ENCODE results near the gene FILIP1L.

FILIP1L gene

GRCh38 chr3:100041328-100041749, 73.0 kb downstream of the FILIP1L start:
- Histone ChIP-seq H3K27me3 (ENCODE audit: insufficient read depth, low read depth) (0 out of 2 replicates have a peak, but pooled peaks cover 3% of the 10 kb centered on the region), H3K9ac (no peak overlapping the region), H4K20me1 (ENCODE audit: insufficient read depth) (no peaks in the 10 kb centered on the region), H3K4me2 (no peak overlapping the region), H3K36me3 (ENCODE audit: insufficient read depth) (no peaks in the 10 kb centered on the region), H2AFZ (ENCODE audit: low read depth) (no peak overlapping the region), H3K27ac (no peak overlapping the region), H3K4me1 (ENCODE audit: low read depth, poor library complexity, severe bottlenecking) (peaks cover 37% of the 10 kb centered on the region), H3K4me3 (IDR thresholded peaks at IDR 0.05; ENCODE audit: insufficient read depth, low read depth, low read length) (no peak overlapping the region), H3K79me2 (ENCODE audit: insufficient read depth, low read depth) (no peaks in the 10 kb centered on the region)
- TF ChIP-seq CTCF (conservative IDR thresholded peaks at IDR 0.05; ENCODE audit: low read depth, low read length) = no peak

GRCh38 chr3:100040451-100041225, 73.7 kb downstream of the FILIP1L start:
- no peak overlapping the region for H3K27ac ChIP-seq
- TF ChIP-seq CTCF (conservative IDR thresholded peaks at IDR 0.05; ENCODE audit: low read depth, low read length) = no peak
- H3K4me1 ChIP-seq (ENCODE audit: low read depth, poor library complexity, severe bottlenecking) = peaks cover 30% of the 10 kb centered on the region

GRCh38 chr3:100039075-100039474, 75.2 kb downstream of the FILIP1L start:
- Histone ChIP-seq H3K9ac (no peak overlapping the region), H3K27ac (no peak overlapping the region), H3K4me2 (no peak overlapping the region), H3K4me3 (IDR thresholded peaks at IDR 0.05; ENCODE audit: insufficient read depth, low read depth, low read length) (no peak overlapping the region), H3K36me3 (ENCODE audit: insufficient read depth) (no peaks in the 10 kb centered on the region), H3K27me3 (ENCODE audit: insufficient read depth, low read depth) (no peaks in the 10 kb centered on the region), H2AFZ (ENCODE audit: low read depth) (no peak overlapping the region), H4K20me1 (ENCODE audit: insufficient read depth) (no peaks in the 10 kb centered on the region), H3K79me2 (ENCODE audit: insufficient read depth, low read depth) (no peaks in the 10 kb centered on the region), H3K4me1 (ENCODE audit: low read depth, poor library complexity, severe bottlenecking) (peaks cover 15% of the 10 kb centered on the region)
- TF ChIP-seq CTCF (conservative IDR thresholded peaks at IDR 0.05; ENCODE audit: low read depth, low read length) = no peak

More at GRCh38 chr3:100040451-100041225, 73.7 kb downstream of the FILIP1L start:
- H3K79me2 ChIP-seq (ENCODE audit: insufficient read depth, low read depth) = no peaks in the 10 kb centered on the region
- no peaks in the 10 kb centered on the region for H4K20me1 ChIP-seq (ENCODE audit: insufficient read depth)
- no peak overlapping the region for H3K9ac ChIP-seq
- no peaks in the 10 kb centered on the region for H3K36me3 ChIP-seq (ENCODE audit: insufficient read depth)
- no peak overlapping the region for H3K4me3 ChIP-seq (IDR thresholded peaks at IDR 0.05; ENCODE audit: insufficient read depth, low read depth, low read length)
- no peak overlapping the region for H2AFZ ChIP-seq (ENCODE audit: low read depth)
- H3K4me2 ChIP-seq = no peak overlapping the region
- 0 out of 2 replicates have a peak, but pooled peaks cover 3% of the 10 kb centered on the region for H3K27me3 ChIP-seq (ENCODE audit: insufficient read depth, low read depth)

- H2AFZ ChIP-seq (ENCODE audit: low read depth) = no peak overlapping the region
- H3K4me1 ChIP-seq (ENCODE audit: low read depth, poor library complexity, severe bottlenecking) = peaks cover 8% of the 10 kb centered on the region
- H3K79me2 ChIP-seq (ENCODE audit: insufficient read depth, low read depth) = no peaks in the 10 kb centered on the region
- no peak overlapping the region for H3K4me3 ChIP-seq (IDR thresholded peaks at IDR 0.05; ENCODE audit: insufficient read depth, low read depth, low read length)
- no peak overlapping the region for H3K27ac ChIP-seq
- H3K4me2 ChIP-seq = no peak overlapping the region
- H3K27me3 ChIP-seq (ENCODE audit: insufficient read depth, low read depth) = no peaks in the 10 kb centered on the region
- H3K9ac ChIP-seq = no peak overlapping the region
- H4K20me1 ChIP-seq (ENCODE audit: insufficient read depth) = no peaks in the 10 kb centered on the region
- H3K36me3 ChIP-seq (ENCODE audit: insufficient read depth) = no peaks in the 10 kb centered on the region
- TF ChIP-seq CTCF (conservative IDR thresholded peaks at IDR 0.05; ENCODE audit: low read depth, low read length) = no peak
These were observed 80.3 kb downstream of the FILIP1L start for GRCh38 chr3:100033903-100034471.
